ENCODE results near the gene PLEKHA7. TPM values are rescaled to one million over a fixed set of nuclear protein-coding genes. Genes with fewer than 3 reads are reported as not detected.
"Not testable (repeated sequence)": the region's sequence is repeated elsewhere in the genome, so short reads cannot be mapped to it uniquely, and the experiment has no call there.

PLEKHA7 gene
- polyA plus RNA-seq, 1 of the 3 experiments (the other 2 are of a cell fraction): 0.12 TPM

- WGBS (ENCODE audit: low lambda C conversion rate): 66% methylated on average over 3 of the region's 3 CpGs
- H3K36me3 ChIP-seq (replicated peaks in 1 of 2; ENCODE audit: control insufficient read depth in 1 of 2, insufficient read depth in 2 of 2, low read length in 1 of 2): no peaks in the 10 kb centered on the region
- H3K4me3 ChIP-seq (ENCODE audit: low read depth in 2 of 2, low read length in 1 of 2): no peak overlapping the region
- ChIA-PET CTCF (no interaction called here), POLR2A (no interaction called here)
- no peaks in the 10 kb centered on the region for H3K9me2 ChIP-seq
- no peaks in the 10 kb centered on the region for H3K79me2 ChIP-seq (ENCODE audit: insufficient read depth)
- no peak for TF ChIP-seq FOXM1 (IDR thresholded peaks at IDR 0.05; ENCODE audit: low read depth)
- TF ChIP-seq JUND (IDR thresholded peaks at IDR 0.05): no peak
- TF ChIP-seq EZH2phosphoT487 (IDR thresholded peaks at IDR 0.05; ENCODE audit: borderline replicate concordance, low read depth): no peak
- TF ChIP-seq YY1 (IDR thresholded peaks at IDR 0.05; ENCODE audit: low read depth): no peak
- TF ChIP-seq POLR2AphosphoS5 (IDR thresholded peaks at IDR 0.05; ENCODE audit: low read depth, low read length): no peak
- TF ChIP-seq MXI1 (IDR thresholded peaks at IDR 0.05; ENCODE audit: low read depth, low read length): no peak
- no peak for TF ChIP-seq FOXJ3 (CRISPR knock-in tag; IDR thresholded peaks at IDR 0.05)
- TF ChIP-seq EP300 (IDR thresholded peaks at IDR 0.05; ENCODE audit: borderline replicate concordance in 1 of 2, low read depth in 1 of 2, low read length in 1 of 2): no peak
- TF ChIP-seq TCF12 (IDR thresholded peaks at IDR 0.05): no peak
- no peak for TF ChIP-seq RAD21 (IDR thresholded peaks at IDR 0.05; ENCODE audit: low read length)
- TF ChIP-seq NFIC (IDR thresholded peaks at IDR 0.05; ENCODE audit: borderline replicate concordance): no peak
- TF ChIP-seq MAX (IDR thresholded peaks at IDR 0.05; ENCODE audit: low read depth): no peak
- TF ChIP-seq ELF1 (IDR thresholded peaks at IDR 0.05): no peak
- TF ChIP-seq CHD2 (IDR thresholded peaks at IDR 0.05; ENCODE audit: low read length, partially characterized antibody): no peak
- no peak for TF ChIP-seq RCOR1 (IDR thresholded peaks at IDR 0.05; ENCODE audit: low read length)
- TF ChIP-seq GATA2 (CRISPR knock-in tag; IDR thresholded peaks at IDR 0.05): no peak
- TF ChIP-seq NRF1 (IDR thresholded peaks at IDR 0.05; ENCODE audit: low read depth, low read length): no peak
- H3K4me1 ChIP-seq (ENCODE audit: control insufficient read depth in 1 of 2, insufficient read depth in 2 of 2, low read depth in 1 of 2, low read length in 1 of 2): peaks cover 0 to 22% of the 10 kb centered on the region in 2 experiments; a peak in 2 of 4 replicates
- no peaks in the 10 kb centered on the region for H3K27me3 ChIP-seq (ENCODE audit: insufficient read depth)
- H2AFZ ChIP-seq (ENCODE audit: low read depth): no peak overlapping the region
- no peaks in the 10 kb centered on the region for H3F3A ChIP-seq (replicated peaks; ENCODE audit: insufficient read depth)
- no peak overlapping the region for H3K9ac ChIP-seq
- H4K20me1 ChIP-seq (ENCODE audit: insufficient read depth): no peaks in the 10 kb centered on the region
- no peak for DNase-seq
- H3K9me3 ChIP-seq: no peaks in the 10 kb centered on the region
- H3K4me2 ChIP-seq: no peak overlapping the region
- no peak overlapping the region for H3K27ac ChIP-seq (ENCODE audit: low read depth in 2 of 2, low read length in 1 of 2)
These were observed 49.7 kb downstream of the PLEKHA7 start for GRCh38 chr11:16964501-16964900.

- ChIA-PET CTCF (interaction anchor here (1.1 kb wide), 1 partner anchor 11 kb away, joined by 3 read pairs; no protein-coding TSS in a partner anchor), POLR2A (no interaction called here)
- Histone ChIP-seq H3K9ac (no peak overlapping the region), H4K20me1 (ENCODE audit: insufficient read depth) (no peaks in the 10 kb centered on the region), H3K9me3 (no peaks in the 10 kb centered on the region), H2AFZ (ENCODE audit: low read depth) (no peak overlapping the region), H3K4me3 (ENCODE audit: low read depth in 2 of 2, low read length in 1 of 2) (no peak overlapping the region), H3K79me2 (ENCODE audit: insufficient read depth) (no peaks in the 10 kb centered on the region), H3K4me1 (ENCODE audit: control insufficient read depth in 1 of 2, insufficient read depth in 2 of 2, low read depth in 1 of 2, low read length in 1 of 2) (peaks cover 0 to 13% of the 10 kb centered on the region in 2 experiments; a peak in 1 of 4 replicates), H3K36me3 (replicated peaks in 1 of 2; ENCODE audit: control insufficient read depth in 1 of 2, insufficient read depth in 2 of 2, low read length in 1 of 2) (no peaks in the 10 kb centered on the region), H3K9me2 (no peaks in the 10 kb centered on the region), H3F3A (replicated peaks; ENCODE audit: insufficient read depth) (no peaks in the 10 kb centered on the region), H3K27me3 (ENCODE audit: insufficient read depth) (no peaks in the 10 kb centered on the region), H3K27ac (ENCODE audit: low read depth in 2 of 2, low read length in 1 of 2) (no peak overlapping the region), H3K4me2 (no peak overlapping the region)
- TF ChIP-seq GABPA (IDR thresholded peaks at IDR 0.05; ENCODE audit: low read depth): no peak
- TF ChIP-seq GATA2 (CRISPR knock-in tag; IDR thresholded peaks at IDR 0.05): no peak
- no peak for TF ChIP-seq MXI1 (IDR thresholded peaks at IDR 0.05; ENCODE audit: low read depth, low read length)
- whole genome bisulfite sequencing (ENCODE audit: low lambda C conversion rate): 25% methylated on average over 3 of the region's 3 CpGs
- DNase-seq: no peak
These were observed 50.8 kb downstream of the PLEKHA7 start for GRCh38 chr11:16963316-16963876.

- H3K4me1 ChIP-seq (ENCODE audit: control insufficient read depth in 1 of 2, insufficient read depth in 2 of 2, low read depth in 1 of 2, low read length in 1 of 2); H3F3A ChIP-seq (replicated peaks; ENCODE audit: insufficient read depth); H4K20me1 ChIP-seq (ENCODE audit: insufficient read depth); H3K4me2 ChIP-seq; H3K4me3 ChIP-seq (ENCODE audit: low read depth in 2 of 2, low read length in 1 of 2); H3K9me3 ChIP-seq; H3K36me3 ChIP-seq (replicated peaks in 1 of 2; ENCODE audit: control insufficient read depth in 1 of 2, insufficient read depth in 2 of 2, low read length in 1 of 2); DNase-seq; H3K79me2 ChIP-seq (ENCODE audit: insufficient read depth); H3K9ac ChIP-seq; H3K27me3 ChIP-seq (ENCODE audit: insufficient read depth); POLR2A ChIA-PET; H2AFZ ChIP-seq (ENCODE audit: low read depth); H3K9me2 ChIP-seq; H3K27ac ChIP-seq (ENCODE audit: low read depth in 2 of 2, low read length in 1 of 2): not testable (repeated sequence)
- CTCF ChIA-PET: interaction anchor here (1.1 kb wide), 1 partner anchor 12 kb away, joined by 3 read pairs; no protein-coding TSS in a partner anchor
These were observed 51.6 kb downstream of the PLEKHA7 start for GRCh38 chr11:16962589-16962988.
